Measurements from ENCODE around the gene NMT1.
"Not testable (repeated sequence)": the region's sequence is repeated elsewhere in the genome, so short reads cannot be mapped to it uniquely, and the experiment has no call there.

The NMT1 gene

GRCh38 chr17:45038728-45039634 lies 22.1 kb upstream of the NMT1 start:
- DNase-seq: no peak

- DNase-seq: no peak
These were observed 20.7 kb upstream of the NMT1 start for GRCh38 chr17:45040459-45040858.

GRCh38 chr17:45042346-45043120 lies 18.6 kb upstream of the NMT1 start:
- no peak for DNase-seq

- DNase-seq: no peak
These were observed 17.1 kb upstream of the NMT1 start for GRCh38 chr17:45043813-45044540.

- DNase-seq: no peak
These were observed 14.5 kb upstream of the NMT1 start for GRCh38 chr17:45046537-45047125.

- DNase-seq: no peak
These were observed 12.1 kb upstream of the NMT1 start for GRCh38 chr17:45048795-45049563.

DNA sequence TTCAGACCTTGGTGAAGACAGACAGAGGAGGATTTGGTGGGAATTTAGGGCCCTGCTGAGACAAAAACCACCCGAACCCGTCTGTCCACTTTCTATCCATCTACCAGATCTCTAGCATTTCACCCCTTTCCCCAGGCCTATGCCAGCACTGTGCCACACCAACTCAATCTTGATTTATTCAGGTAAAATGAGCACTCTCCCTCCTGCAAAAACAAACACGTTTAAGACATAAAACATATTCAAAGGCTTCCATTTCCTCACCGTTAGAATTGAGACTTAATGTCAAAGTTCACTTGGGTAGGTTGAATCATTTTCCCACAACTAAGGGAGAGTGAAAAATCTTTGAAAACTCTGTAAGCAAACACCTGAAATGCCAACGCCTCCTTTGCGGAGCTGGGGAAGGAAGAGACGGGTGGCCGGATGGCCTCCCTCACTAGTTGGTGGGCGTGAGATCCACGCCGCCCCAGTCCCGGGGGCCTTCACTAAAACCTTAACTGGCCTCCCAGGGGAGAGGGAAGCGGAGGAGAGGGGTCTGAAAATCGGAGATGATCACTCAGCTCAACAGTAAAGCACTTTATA lies 10.5 kb upstream of the NMT1 start:
- DNase-seq: peak; percentile 6

- peak; percentile 78 for DNase-seq
These were observed 9.9 kb upstream of the NMT1 start, which contains the start of gene DCAKD for GRCh38 chr17:45051060-45051719. Gene DCAKD (minus strand): TSS chr17:45051632. CDS start chr17:45034885, 16,747 bp downstream.

- not testable (repeated sequence) for DNase-seq
These were observed 9.4 kb upstream of the NMT1 start for GRCh38 chr17:45051720-45052051.

- peak; percentile 29 for DNase-seq
These were observed 8.9 kb upstream of the NMT1 start for GRCh38 chr17:45052052-45052772.

DNA sequence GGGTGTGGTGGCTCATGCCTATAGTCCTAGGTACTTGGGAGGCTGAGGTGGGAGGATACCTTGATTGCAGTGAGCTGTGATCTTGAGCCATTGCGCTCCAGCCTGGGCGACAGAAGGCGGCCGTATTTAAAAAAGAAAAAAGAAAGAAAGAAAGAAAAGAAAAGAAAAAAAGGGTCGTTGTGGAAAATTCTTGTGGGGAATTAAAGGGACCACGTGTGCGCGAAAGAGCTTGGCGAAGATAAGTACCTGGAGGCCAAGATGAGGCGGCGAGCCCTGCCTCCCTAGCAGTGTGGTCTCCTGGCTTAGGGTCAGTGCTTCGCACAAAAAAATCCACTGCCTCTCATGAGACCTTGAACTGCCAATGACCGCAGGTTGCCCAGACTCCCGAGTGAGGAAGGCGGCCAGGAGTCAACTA lies 728 bp upstream of the NMT1 start:
- DNase-seq: no peak

DNA sequence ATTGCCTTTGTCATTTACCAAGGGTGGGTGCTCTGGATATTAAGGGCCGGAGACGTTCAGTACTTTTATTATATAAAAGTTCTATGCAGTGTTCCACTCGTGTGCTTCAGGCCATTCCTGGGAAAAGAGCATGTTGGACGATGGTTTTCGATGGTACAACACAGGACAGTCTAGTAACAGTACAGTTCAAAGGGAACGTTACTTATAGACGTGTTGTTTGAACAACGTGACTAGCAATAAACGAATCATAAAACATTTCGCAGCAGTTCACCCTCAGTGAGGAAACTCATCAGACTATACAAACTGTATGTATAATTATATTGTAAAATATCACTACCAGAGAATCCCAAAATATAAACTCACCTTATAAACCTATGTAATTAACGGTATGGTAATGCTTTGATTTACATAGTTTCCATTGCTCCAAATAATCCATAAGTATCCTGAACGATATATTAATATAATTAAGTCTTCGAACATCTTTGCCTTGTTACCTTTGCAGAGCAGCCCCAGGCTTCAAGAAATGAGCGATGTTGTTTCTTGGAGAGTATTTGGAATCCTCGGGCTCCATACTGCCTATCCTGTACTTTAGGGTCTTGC lies 589 bp downstream of the NMT1 start:
- no peak for DNase-seq

DNA sequence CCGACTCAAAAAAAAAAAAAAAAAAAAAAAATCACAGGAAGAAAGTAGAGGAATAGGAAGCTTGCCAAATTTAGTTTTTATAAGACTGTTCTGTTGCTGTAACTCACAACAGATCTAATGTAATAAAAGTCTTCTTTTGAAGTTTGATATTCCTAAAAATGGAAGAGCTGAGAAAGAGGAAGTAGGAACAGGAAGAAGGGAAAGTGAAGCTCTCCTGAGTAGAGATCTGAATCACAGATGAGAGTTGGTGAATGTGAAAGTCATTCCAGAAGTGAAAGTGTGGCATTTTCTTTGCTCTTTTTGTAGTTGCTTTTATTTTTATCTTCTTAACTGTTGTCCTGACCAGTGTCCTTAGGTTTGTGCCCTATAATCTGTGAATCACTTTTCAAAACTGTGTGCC lies 2.1 kb downstream of the NMT1 start:
- no peak for DNase-seq

DNA sequence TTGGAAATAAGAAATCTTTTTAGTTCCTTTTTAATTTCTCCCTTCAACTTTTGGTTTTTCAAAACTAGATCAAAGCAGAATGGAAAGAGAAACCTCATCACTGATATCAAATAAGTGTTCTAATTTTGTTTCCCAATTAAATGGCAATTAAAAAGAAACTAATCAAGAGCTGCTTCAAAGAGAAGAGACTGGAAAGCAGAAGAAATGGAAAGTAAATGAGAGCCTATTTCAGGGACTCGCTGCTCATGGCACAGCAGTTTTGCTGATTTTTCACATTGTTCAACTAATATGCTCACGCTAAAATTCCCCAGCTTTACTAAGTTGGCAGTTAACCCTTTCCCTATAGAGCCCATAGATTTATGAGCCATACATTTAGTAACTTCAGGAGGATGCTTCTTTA lies 6.5 kb downstream of the NMT1 start:
- no peak for DNase-seq

GRCh38 chr17:45070001-45070400 lies 8.9 kb downstream of the NMT1 start:
- DNase-seq: no peak

DNA sequence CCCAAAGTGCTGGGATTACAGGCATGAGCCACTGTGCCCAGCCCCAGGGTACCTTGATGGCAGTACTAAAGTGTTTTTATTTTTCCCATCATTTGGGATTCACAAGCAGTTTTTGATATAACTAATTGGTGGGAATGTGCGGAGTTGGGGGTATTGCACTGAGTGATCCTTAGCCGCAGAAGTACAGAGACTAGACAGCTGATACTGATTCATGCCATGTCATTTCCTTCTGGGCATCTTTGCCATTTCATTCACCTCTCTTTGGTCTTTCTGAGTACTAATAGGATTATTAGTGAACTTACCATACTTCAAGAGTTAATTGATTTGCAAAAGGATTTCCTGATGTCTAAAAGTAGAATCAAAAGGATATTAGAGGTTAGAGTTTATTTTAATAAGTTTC lies 9.7 kb downstream of the NMT1 start:
- DNase-seq: no peak

GRCh38 chr17:45073414-45074070 lies 12.4 kb downstream of the NMT1 start:
- no peak for DNase-seq

DNA sequence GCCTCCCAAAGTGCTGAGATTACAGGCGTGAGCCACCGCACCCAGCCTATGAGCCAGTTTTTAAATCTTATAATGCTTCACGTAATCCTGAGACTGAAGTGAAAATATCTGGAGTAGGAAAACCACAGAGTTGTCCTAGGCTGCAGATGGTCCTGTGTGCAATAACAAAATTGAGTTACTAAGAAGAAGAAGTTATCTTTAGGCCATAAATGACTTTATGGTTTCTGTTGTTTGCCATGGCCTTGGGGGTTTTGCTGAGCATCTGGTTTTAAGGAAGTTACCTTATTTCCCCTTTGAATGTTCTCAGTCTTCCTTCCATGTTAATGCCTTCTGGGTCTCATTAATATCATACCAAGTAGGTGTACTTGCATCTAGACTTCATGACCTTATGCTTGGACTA lies 16.5 kb downstream of the NMT1 start:
- DNase-seq: no peak

DNA sequence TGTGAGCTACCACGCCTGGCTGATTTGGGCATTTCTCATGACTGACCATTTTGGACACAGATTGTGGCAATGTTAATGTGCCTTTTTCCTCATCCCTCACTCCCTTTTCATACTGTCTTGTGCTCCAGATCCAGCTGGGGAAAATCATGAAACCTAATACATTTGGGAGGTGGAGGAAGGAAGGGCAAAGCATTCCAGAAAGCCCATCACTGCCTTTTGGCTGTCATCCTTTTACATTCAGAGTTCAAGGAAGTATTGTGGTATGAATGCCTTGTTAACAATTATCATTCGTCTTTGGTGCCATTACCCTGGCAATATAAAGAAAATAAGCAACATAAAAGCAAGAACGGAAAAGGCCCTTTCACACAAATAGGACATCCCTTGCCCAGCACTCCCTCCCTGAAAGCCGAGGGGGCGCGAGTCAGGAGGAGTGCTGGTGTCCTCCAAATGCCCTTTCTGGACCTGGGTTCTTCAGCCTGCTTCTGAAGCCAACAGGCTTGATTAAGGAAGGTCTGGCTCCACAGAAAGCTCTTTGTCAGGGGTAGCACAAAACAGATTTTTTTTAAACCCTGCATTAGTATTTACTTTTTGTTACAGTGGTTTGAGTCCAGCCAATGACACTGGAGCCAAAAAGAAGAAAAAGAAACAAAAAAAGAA lies 20.1 kb downstream of the NMT1 start:
- no peak for DNase-seq

Data from T-helper 9 cell (primary cell).